Mesendoderm (in vitro differentiated cells): ENCODE data around the gene ZFPM1.
A peak's percentile ranks its signal among the peaks of the same experiment; 100 is the strongest.

Source experiments
- DNase-seq: peaks from one replicate; pipeline ENCODE4 v3.0.0; 2013
- H2AK5ac ChIP-seq: 2 replicates; pipeline ENCODE4 v1.6.1; 2013; ENCODE audit warnings: low read length, inconsistent platforms
- H2BK120ac ChIP-seq: 2 replicates; pipeline ENCODE4 v1.6.1; 2013; ENCODE audit warnings: low read depth, mild to moderate bottlenecking, low read length, moderate library complexity, mixed read lengths
- H2BK15ac ChIP-seq: replicated peaks from 2 replicates; pipeline ENCODE4 v1.6.1; 2013; ENCODE audit warnings: low read depth, mild to moderate bottlenecking, moderate library complexity
- H2BK5ac ChIP-seq: 2 replicates; pipeline ENCODE4 v1.6.1; 2013; ENCODE audit warnings: low read length, inconsistent platforms
- H3K18ac ChIP-seq: 2 replicates; pipeline ENCODE4 v1.6.1; 2013; ENCODE audit warnings: mild to moderate bottlenecking, low read length, mixed read lengths
- H3K23ac ChIP-seq: one replicate; pipeline ENCODE4 v1.6.1; 2013; ENCODE audit warnings: low read length
- H3K27ac ChIP-seq: 2 replicates; pipeline ENCODE4 v1.5.1; 2013; ENCODE audit warnings: low read depth, mild to moderate bottlenecking, inconsistent platforms, low read length, moderate library complexity
- H3K27me3 ChIP-seq: 2 replicates; pipeline ENCODE4 v1.6.1; 2013; ENCODE audit warnings: low read length, control low read depth, mild to moderate bottlenecking, inconsistent platforms; ENCODE audit not compliant: insufficient read depth, poor library complexity
- H3K36me3 ChIP-seq: 2 replicates; pipeline ENCODE4 v1.6.1; 2013; ENCODE audit warnings: low read length, inconsistent platforms; ENCODE audit not compliant: control insufficient read depth, insufficient read depth
- H3K4ac ChIP-seq: one replicate; pipeline ENCODE4 v1.6.1; 2013; ENCODE audit warnings: low read depth, mild to moderate bottlenecking, low read length, moderate library complexity
- H3K4me1 ChIP-seq: 2 replicates; pipeline ENCODE4 v1.6.1; 2013; ENCODE audit warnings: low read depth, low read length, inconsistent platforms; ENCODE audit not compliant: control insufficient read depth
- H3K4me2 ChIP-seq: 2 replicates; pipeline ENCODE4 v1.6.1; 2013; ENCODE audit warnings: low read length
- H3K4me3 ChIP-seq: 2 replicates; pipeline ENCODE4 v1.5.1; 2013; ENCODE audit warnings: mild to moderate bottlenecking, low read length
- H3K56ac ChIP-seq: one replicate; pipeline ENCODE4 v1.6.1; 2013; ENCODE audit warnings: low read length
- H3K79me1 ChIP-seq: 2 replicates; pipeline ENCODE4 v1.6.1; 2013; ENCODE audit warnings: low read length, inconsistent platforms
- H3K79me2 ChIP-seq: 2 replicates; pipeline ENCODE4 v1.6.1; 2013; ENCODE audit warnings: mild to moderate bottlenecking, low read length; ENCODE audit not compliant: control insufficient read depth, insufficient read depth
- H3K9ac ChIP-seq: 2 replicates; pipeline ENCODE4 v1.6.1; 2013; ENCODE audit warnings: low read length, inconsistent platforms
- H4K5ac ChIP-seq: one replicate; pipeline ENCODE4 v1.6.1; 2013; ENCODE audit warnings: low read length
- H4K8ac ChIP-seq: one replicate; pipeline ENCODE4 v1.6.1; 2013; ENCODE audit warnings: low read depth, mild to moderate bottlenecking, control low read depth, low read length, moderate library complexity
- WGBS: extraction: QIAGEN DNeasy Blood & Tissue Kit; methylation state at CpG from one replicate; pipeline ENCODE4 v1.1.7; 2013; ENCODE audit warnings: low lambda C conversion rate, missing lambda C conversion rate; ENCODE audit not compliant: insufficient coverage; ENCODE audit errors: extremely low coverage; 5-methylcytosine and 5-hydroxymethylcytosine counted together

Gene ZFPM1

DNA sequence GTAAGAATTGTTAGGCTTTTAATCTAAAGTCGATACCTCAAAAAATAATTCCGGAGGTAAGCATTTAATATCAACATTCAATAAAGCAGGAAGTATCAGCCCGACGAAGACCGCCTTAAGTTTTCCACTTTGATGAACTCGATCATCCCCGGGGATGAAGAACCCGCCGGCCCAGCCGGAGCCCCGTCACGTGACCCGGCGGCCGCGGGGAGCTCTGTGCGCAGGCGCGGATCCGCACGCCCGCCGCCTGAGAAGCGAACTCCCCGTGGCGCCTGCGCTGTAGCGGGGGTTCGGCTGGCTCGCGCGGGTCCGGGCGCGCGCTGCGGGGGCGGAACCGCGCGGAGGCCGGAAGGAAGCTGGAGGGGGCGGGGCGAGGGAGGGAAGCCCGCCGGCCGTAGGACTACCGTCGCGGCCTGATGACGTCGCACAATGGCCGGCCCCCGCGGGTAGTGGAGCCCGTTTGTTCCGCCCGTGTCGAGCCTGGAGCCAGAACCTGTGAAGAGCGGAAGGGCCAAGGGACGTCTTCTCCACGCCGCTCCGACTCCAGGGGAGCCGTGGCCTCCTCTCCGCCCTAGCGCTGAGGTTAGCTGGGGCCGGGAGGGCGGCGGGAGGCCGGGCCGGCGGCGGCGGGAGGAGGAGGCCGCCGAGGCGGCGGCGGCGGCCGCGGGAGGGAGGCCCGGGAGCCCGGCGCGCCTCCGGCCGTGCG lies 117.1 kb downstream of the ZFPM1 start, which contains the start of gene ZC3H18:
ZC3H18 (plus strand) TSS at position 419 of the 706 bp plus-strand sequence. CDS start 6,721 bp downstream, outside the sequence.
- WGBS = no CpG with 5 or more reads among the region's 90 CpGs
- Histone ChIP-seq H4K5ac (no peak within 1 kb of the TSS), H4K8ac (no peak within 1 kb of the TSS), H3K4me3 (peak within 1 kb of the TSS; percentile 95), H2BK120ac (no peak within 1 kb of the TSS), H3K27ac (peak within 1 kb of the TSS; percentile 13), H3K27me3 (no peaks in the 10 kb centered on the region), H2BK5ac (no peak within 1 kb of the TSS), H3K36me3 (no peaks in the 10 kb centered on the region), H3K4ac (peak within 1 kb of the TSS; percentile 65), H2AK5ac (no peak within 1 kb of the TSS), H3K4me2 (peak within 1 kb of the TSS; percentile 69), H3K4me1 (peaks cover 6% of the 10 kb centered on the region), H3K79me2 (peaks cover 26% of the 10 kb centered on the region), H3K79me1 (peaks cover 11% of the 10 kb centered on the region), H3K56ac (peak within 1 kb of the TSS; percentile 100), H3K18ac (peak within 1 kb of the TSS; percentile 33), H2BK15ac (no peak within 1 kb of the TSS), H3K23ac (peak within 1 kb of the TSS; percentile 86), H3K9ac (peak within 1 kb of the TSS; percentile 98)
- DNase-seq = peak; percentile 97

- Histone ChIP-seq H3K4ac (peak overlapping the region; percentile 47), H3K4me1 (peaks cover 6% of the 10 kb centered on the region), H3K4me2 (peak overlapping the region; percentile 52), H3K27ac (no peak overlapping the region), H3K56ac (peak overlapping the region; percentile 100), H3K27me3 (no peaks in the 10 kb centered on the region), H3K79me2 (peaks cover 31% of the 10 kb centered on the region), H3K23ac (no peak overlapping the region), H3K79me1 (peaks cover 13% of the 10 kb centered on the region), H3K18ac (peak overlapping the region; percentile 33), H2BK120ac (no peak overlapping the region), H2BK15ac (no peak overlapping the region), H4K5ac (no peak overlapping the region), H3K4me3 (peak overlapping the region; percentile 95), H2BK5ac (no peak overlapping the region), H2AK5ac (no peak overlapping the region), H3K36me3 (no peaks in the 10 kb centered on the region), H4K8ac (no peak overlapping the region), H3K9ac (peak overlapping the region; percentile 98)
- DNase-seq = peak; percentile 40
- WGBS = no CpG with 5 or more reads among the region's 35 CpGs
Measured at GRCh38 chr16:88570691-88571092, 117.6 kb downstream of the ZFPM1 start.

DNA sequence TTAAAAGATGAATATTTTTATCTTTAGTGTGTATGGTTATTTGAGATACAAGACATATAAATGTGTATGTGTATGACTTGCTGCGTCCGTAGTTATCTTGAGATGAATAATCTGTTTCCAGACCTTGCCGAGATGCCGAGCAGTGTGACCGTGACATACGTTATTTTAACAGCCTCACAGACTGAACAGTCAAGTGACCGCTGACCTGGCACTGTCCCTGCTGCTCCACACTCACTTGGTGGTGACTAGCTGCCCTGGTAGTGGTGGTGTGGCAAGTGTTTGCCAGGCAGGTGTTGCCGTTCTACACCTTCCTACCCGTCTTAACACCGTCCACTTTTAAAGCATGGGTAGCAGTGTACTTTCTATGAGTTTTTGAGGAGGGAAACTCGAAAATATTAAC lies 122.2 kb downstream of the ZFPM1 start:
- Histone ChIP-seq H2BK120ac (no peak overlapping the region), H4K8ac (no peak overlapping the region), H3K4me2 (no peak overlapping the region), H3K23ac (no peak overlapping the region), H3K27me3 (no peaks in the 10 kb centered on the region), H3K79me1 (peaks cover 24% of the 10 kb centered on the region), H3K4ac (no peak overlapping the region), H3K56ac (no peak overlapping the region), H2BK15ac (no peak overlapping the region), H3K79me2 (peaks cover 49% of the 10 kb centered on the region), H3K27ac (no peak overlapping the region), H3K18ac (no peak overlapping the region), H3K9ac (no peak overlapping the region), H2BK5ac (no peak overlapping the region), H2AK5ac (no peak overlapping the region), H3K4me3 (no peak overlapping the region), H3K4me1 (peaks cover 4% of the 10 kb centered on the region), H4K5ac (no peak overlapping the region), H3K36me3 (no peaks in the 10 kb centered on the region)
- DNase-seq = no peak
- no CpG with 5 or more reads among the region's 11 CpGs for WGBS

- Histone ChIP-seq H3K18ac (no peak overlapping the region), H3K4me1 (peaks cover under 1% of the 10 kb centered on the region), H2AK5ac (no peak overlapping the region), H3K79me2 (peaks cover 42% of the 10 kb centered on the region), H3K36me3 (no peaks in the 10 kb centered on the region), H3K56ac (no peak overlapping the region), H3K4me2 (no peak overlapping the region), H3K23ac (no peak overlapping the region), H3K4ac (no peak overlapping the region), H3K27me3 (no peaks in the 10 kb centered on the region), H4K8ac (no peak overlapping the region), H3K79me1 (peaks cover 22% of the 10 kb centered on the region), H3K27ac (no peak overlapping the region), H3K4me3 (no peak overlapping the region), H4K5ac (no peak overlapping the region), H3K9ac (no peak overlapping the region), H2BK5ac (no peak overlapping the region), H2BK120ac (no peak overlapping the region), H2BK15ac (no peak overlapping the region)
- no peak for DNase-seq
- WGBS = no CpG with 5 or more reads among the region's 13 CpGs
Measured at GRCh38 chr16:88576307-88576706, 123.2 kb downstream of the ZFPM1 start.

DNA sequence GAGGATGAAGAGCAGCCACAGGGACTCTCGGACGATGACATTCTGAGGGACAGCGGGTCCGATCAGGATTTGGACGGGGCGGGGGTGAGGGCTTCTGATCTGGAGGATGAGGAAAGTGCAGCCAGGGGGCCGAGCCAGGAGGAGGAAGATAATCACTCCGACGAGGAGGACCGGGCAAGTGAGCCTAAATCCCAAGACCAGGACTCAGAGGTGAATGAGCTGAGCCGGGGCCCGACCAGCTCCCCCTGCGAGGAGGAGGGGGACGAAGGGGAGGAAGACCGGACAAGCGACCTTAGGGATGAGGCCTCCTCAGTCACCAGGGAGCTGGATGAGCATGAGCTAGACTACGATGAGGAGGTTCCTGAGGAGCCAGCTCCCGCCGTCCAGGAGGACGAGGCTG lies 124.1 kb downstream of the ZFPM1 start:
- Histone ChIP-seq H3K18ac (no peak overlapping the region), H2BK120ac (no peak overlapping the region), H3K9ac (no peak overlapping the region), H3K56ac (no peak overlapping the region), H3K36me3 (no peaks in the 10 kb centered on the region), H3K4me1 (no peaks in the 10 kb centered on the region), H3K4me2 (no peak overlapping the region), H3K79me1 (peaks cover 20% of the 10 kb centered on the region), H2BK15ac (no peak overlapping the region), H3K27ac (no peak overlapping the region), H4K5ac (no peak overlapping the region), H4K8ac (no peak overlapping the region), H3K4ac (no peak overlapping the region), H2AK5ac (no peak overlapping the region), H3K23ac (no peak overlapping the region), H3K79me2 (peaks cover 37% of the 10 kb centered on the region), H2BK5ac (no peak overlapping the region), H3K4me3 (no peak overlapping the region), H3K27me3 (no peaks in the 10 kb centered on the region)
- DNase-seq = no peak
- no CpG with 5 or more reads among the region's 20 CpGs for WGBS
